HG03280 (cell line): ENCODE results near the gene NMNAT2.
"Not testable (repeated sequence)": the region's sequence is repeated elsewhere in the genome, so short reads cannot be mapped to it uniquely, and the experiment has no call there.

Source experiments
- ATAC-seq: cut with Tn5 transposase; IDR thresholded peaks from one replicate; pipeline ENCODE4 v1.9.1; 2021; ENCODE audit warnings: mild to moderate bottlenecking, moderate library complexity; ENCODE audit not compliant: unreplicated experiment

The NMNAT2 gene

GRCh38 chr1:183418696-183419095, 516 bp upstream of the NMNAT2 start:
- no peak for ATAC-seq

- no peak for ATAC-seq
Measured at GRCh38 chr1:183416850-183417771, 1.1 kb downstream of the NMNAT2 start.

GRCh38 chr1:183414365-183414764, 3.8 kb downstream of the NMNAT2 start:
- ATAC-seq, result no peak

- ATAC-seq, result no peak
Measured at GRCh38 chr1:183411091-183411490, 7.1 kb downstream of the NMNAT2 start.

GRCh38 chr1:183407961-183408360, 10.2 kb downstream of the NMNAT2 start:
- no peak for ATAC-seq

- no peak for ATAC-seq
Measured at GRCh38 chr1:183407474-183407873, 10.7 kb downstream of the NMNAT2 start.

- no peak for ATAC-seq
Measured at GRCh38 chr1:183404476-183404875, 13.7 kb downstream of the NMNAT2 start.

GRCh38 chr1:183403498-183403897, 14.7 kb downstream of the NMNAT2 start:
- ATAC-seq, result no peak

- ATAC-seq, result not testable (repeated sequence)
Measured at GRCh38 chr1:183401565-183401964, 16.6 kb downstream of the NMNAT2 start.

- ATAC-seq, result no peak
Measured at GRCh38 chr1:183394435-183394834, 23.7 kb downstream of the NMNAT2 start.

GRCh38 chr1:183391863-183392262, 26.3 kb downstream of the NMNAT2 start:
- no peak for ATAC-seq

- no peak for ATAC-seq
Measured at GRCh38 chr1:183390561-183390960, 27.6 kb downstream of the NMNAT2 start.

GRCh38 chr1:183388735-183389134, 29.4 kb downstream of the NMNAT2 start:
- no peak for ATAC-seq

- no peak for ATAC-seq
Measured at GRCh38 chr1:183385340-183386144, 32.6 kb downstream of the NMNAT2 start.

GRCh38 chr1:183379951-183380350, 38.2 kb downstream of the NMNAT2 start:
- ATAC-seq, result no peak

GRCh38 chr1:183375381-183375780, 42.8 kb downstream of the NMNAT2 start:
- ATAC-seq, result no peak

- ATAC-seq, result no peak
Measured at GRCh38 chr1:183374825-183375224, 43.4 kb downstream of the NMNAT2 start.

- ATAC-seq, result no peak
Measured at GRCh38 chr1:183372586-183373230, 45.5 kb downstream of the NMNAT2 start.

GRCh38 chr1:183370399-183371058, 47.7 kb downstream of the NMNAT2 start:
- no peak for ATAC-seq

GRCh38 chr1:183368213-183369108, 49.7 kb downstream of the NMNAT2 start:
- no peak for ATAC-seq
